ENCODE data around the gene PYROXD2. TPM values are rescaled to one million over a fixed set of nuclear protein-coding genes. Genes with fewer than 3 reads are reported as not detected.

The PYROXD2 gene
- total and polyA plus RNA-seq, 2 of the 8 experiments (the other 6 are each of a cell fraction or from before 2014, with no cell fraction given), result 3.2 to 5.4 TPM

- Histone ChIP-seq H3K27me3 (replicated peaks in 1 of 4; ENCODE audit: control insufficient read depth in 3 of 4, extremely low read depth in 1 of 4, insufficient read depth in 3 of 4, low read length in 3 of 4) (0 out of 7 replicates have a peak, but pooled peaks cover 0 to 3% (median 0%) of the 10 kb centered on the region in 4 experiments), H2BK12ac (ENCODE audit: low read depth, low read length) (no peak overlapping the region), H4K5ac (ENCODE audit: insufficient read length, low read depth, low read length) (no peak overlapping the region), H3K14ac (ENCODE audit: insufficient read length) (no peak overlapping the region), H3K23ac (ENCODE audit: insufficient read length) (no peak overlapping the region), H2BK15ac (ENCODE audit: low read length) (no peak overlapping the region), H2BK120ac (replicated peaks; ENCODE audit: low read depth, low read length) (no peak overlapping the region), H3K4me3 (ENCODE audit: extremely low read depth in 1 of 4, insufficient read depth in 2 of 4, low read depth in 3 of 4, low read length in 4 of 4) (no peak overlapping the region), H4K20me1 (replicated peaks in 1 of 2; ENCODE audit: control insufficient read depth in 1 of 2, insufficient read depth in 2 of 2, low read length in 2 of 2) (no peaks in the 10 kb centered on the region), H3K27ac (ENCODE audit: low read depth, low read length) (no peak overlapping the region), H2BK20ac (ENCODE audit: low read length) (no peak overlapping the region), H3K4ac (replicated peaks; ENCODE audit: insufficient read length, low read depth, low read length) (no peak overlapping the region), H3K23me2 (ENCODE audit: low read depth, low read length) (no peaks in the 10 kb centered on the region; the same call in 1 of the 2 replicates), H4K8ac (ENCODE audit: extremely low read depth, insufficient read depth, low read length) (no peak overlapping the region), H2AFZ (ENCODE audit: low read length) (no peak overlapping the region), H4K91ac (replicated peaks; ENCODE audit: insufficient read length, low read length) (no peak overlapping the region), H3K36me3 (ENCODE audit: control insufficient read depth in 2 of 4, insufficient read depth in 4 of 4, low read length in 3 of 4) (no peaks in the 10 kb centered on the region), H3K9me3 (ENCODE audit: insufficient read depth in 2 of 2, low read depth in 1 of 2, low read length in 1 of 2) (no peaks in the 10 kb centered on the region), H2AK5ac (ENCODE audit: low read depth, low read length) (no peak overlapping the region), H2BK5ac (ENCODE audit: low read depth, low read length) (no peak overlapping the region), H3K79me1 (ENCODE audit: low read depth, low read length) (no peaks in the 10 kb centered on the region), H3K56ac (replicated peaks; ENCODE audit: insufficient read length, low read depth, low read length) (no peak overlapping the region), H3K9ac (replicated peaks in 1 of 4; ENCODE audit: extremely low read depth in 1 of 4, low read depth in 3 of 4, low read length in 3 of 4) (no peak overlapping the region), H3K4me1 (replicated peaks in 1 of 4; ENCODE audit: control insufficient read depth in 3 of 4, insufficient read depth in 4 of 4, low read length in 3 of 4) (no peaks in the 10 kb centered on the region), H3K79me2 (ENCODE audit: control insufficient read depth in 1 of 2, insufficient read depth in 2 of 2, low read length in 2 of 2) (no peaks in the 10 kb centered on the region), H3K18ac (ENCODE audit: extremely low read depth, low read length) (no peak overlapping the region), H3K4me2 (ENCODE audit: insufficient read depth in 1 of 2, low read depth in 2 of 2, low read length in 2 of 2) (no peak overlapping the region)
- FAIRE-seq (no peak), DNase-seq (ENCODE audit: low read depth in 1 of 2, low spot score in 2 of 2) (no peak)
- ChIA-PET POLR2A (ENCODE audit: partially characterized antibody) (no interaction called here), CTCF (ENCODE audit: partially characterized antibody) (interaction anchor here (0.6 to 2.5 kb wide), 5 partner anchors 8 to 87 kb away, joined by 3 to 10 read pairs (median 3); no protein-coding TSS in a partner anchor)
- WGBS, 2 experiments (ENCODE audit: extremely low coverage in 1 of 2, insufficient coverage in 1 of 2, insufficient read length in 1 of 2, insufficient replicate concordance in 2 of 2, low coverage in 1 of 2, low lambda C conversion rate in 2 of 2, missing lambda C conversion rate in 1 of 2), result 92% methylated on average over 9 of the region's 9 CpGs; no CpG with 5 or more reads in 1 of the 2 experiments
- TF ChIP-seq RBBP5 (IDR thresholded peaks at IDR 0.05; ENCODE audit: borderline replicate concordance, low read depth, low read length) (no peak), POLR2AphosphoS5 (IDR thresholded peaks at IDR 0.05; ENCODE audit: low read depth, low read length) (no peak), POU5F1 (IDR thresholded peaks at IDR 0.05; ENCODE audit: low read depth, low read length) (no peak), RAD21 (IDR thresholded peaks at IDR 0.05 in 1 of 2, conservative IDR thresholded peaks at IDR 0.05 in 1 of 2; ENCODE audit: low read depth in 2 of 2, low read length in 2 of 2) (no peak)
These were observed 65.5 kb downstream of the PYROXD2 start for GRCh38 chr10:98349508-98349922.

All from H1 (cell line).